Skeletal muscle tissue (tissue), 4 donors: ENCODE measurements around the gene ABCB9. TPM values are rescaled to one million over a fixed set of nuclear protein-coding genes. Genes with fewer than 3 reads are reported as not detected.
"Not testable (repeated sequence)": the region's sequence is repeated elsewhere in the genome, so short reads cannot be mapped to it uniquely, and the experiment has no call there.

Experiments
- H3K27ac ChIP-seq: one replicate; pipeline ENCODE4 v1.7.0; 2013; ENCODE audit warnings: mild to moderate bottlenecking, low read depth, low read length, inconsistent platforms
- H3K27me3 ChIP-seq, 3 donors: one replicate each; pipeline ENCODE4 v1.7.0; 2013; ENCODE audit warnings: low read length in 3 of 3; ENCODE audit not compliant: control insufficient read depth in 3 of 3, insufficient read depth in 3 of 3
- H3K36me3 ChIP-seq, 3 donors: one replicate each; pipeline ENCODE4 v1.7.0; 2013; ENCODE audit warnings: low read length in 3 of 3; ENCODE audit not compliant: control insufficient read depth in 3 of 3, insufficient read depth in 3 of 3
- H3K4me1 ChIP-seq, 3 donors: one replicate each; pipeline ENCODE4 v1.7.0; 2013; ENCODE audit warnings: low read length in 3 of 3, mild to moderate bottlenecking in 3 of 3; ENCODE audit not compliant: control insufficient read depth in 3 of 3, insufficient read depth in 3 of 3
- H3K4me3 ChIP-seq, 3 donors: one replicate each; pipeline ENCODE4 v1.7.0; 2013; ENCODE audit warnings: low read length in 3 of 3
- H3K9ac ChIP-seq, 3 donors: one replicate each; pipeline ENCODE4 v1.7.0; 2013; ENCODE audit warnings: low read length in 3 of 3, mild to moderate bottlenecking in 3 of 3, moderate library complexity in 2 of 3, low read depth in 1 of 3
- H3K9me3 ChIP-seq, 3 donors: one replicate each; pipeline ENCODE4 v1.7.0; 2013; ENCODE audit warnings: low read length in 3 of 3; ENCODE audit not compliant: control insufficient read depth in 3 of 3
- total RNA-seq: library from RNA; depleted of rRNA; stranded (reverse); fragments of >200 nt; gene quantifications from one replicate; pipeline ENCODE4 v1.2.3, GENCODE V29; 2014
- donor health status: Osteomylitis.

ABCB9 gene
- total RNA-seq, 1 donor from 2014 or later, result 2.6 TPM

DNA sequence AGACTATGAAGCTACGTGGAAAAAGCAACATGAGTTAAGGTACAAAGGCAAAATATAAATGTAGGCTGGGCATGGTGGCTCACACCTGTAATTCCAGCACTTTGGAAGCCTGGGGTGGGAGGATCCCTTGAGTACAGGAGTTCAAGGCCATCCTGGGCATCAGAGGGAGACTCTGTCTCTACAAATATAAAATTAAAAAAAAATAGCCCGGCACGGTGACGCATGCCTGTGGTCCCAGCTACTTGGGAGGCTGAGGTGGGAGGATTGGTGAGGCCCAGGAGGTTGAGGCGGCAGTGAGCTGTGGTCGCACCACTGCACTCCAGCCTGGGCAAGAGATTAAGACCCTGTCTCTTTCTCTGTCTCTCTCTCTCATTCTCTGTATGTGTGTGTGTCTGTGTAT is 66.4 kb downstream of the ABCB9 start:
- H3K27me3 ChIP-seq, result no peaks in the 10 kb centered on the region
- H3K4me1 ChIP-seq, result peaks cover 9 to 13% (median 9%) of the 10 kb centered on the region in 3 donors
- H3K9me3 ChIP-seq, result no peaks in the 10 kb centered on the region
- no peaks in the 10 kb centered on the region for H3K36me3 ChIP-seq
- H3K4me3 ChIP-seq, result no peak overlapping the region
- no peak overlapping the region for H3K27ac ChIP-seq
- H3K9ac ChIP-seq, result no peak overlapping the region

DNA sequence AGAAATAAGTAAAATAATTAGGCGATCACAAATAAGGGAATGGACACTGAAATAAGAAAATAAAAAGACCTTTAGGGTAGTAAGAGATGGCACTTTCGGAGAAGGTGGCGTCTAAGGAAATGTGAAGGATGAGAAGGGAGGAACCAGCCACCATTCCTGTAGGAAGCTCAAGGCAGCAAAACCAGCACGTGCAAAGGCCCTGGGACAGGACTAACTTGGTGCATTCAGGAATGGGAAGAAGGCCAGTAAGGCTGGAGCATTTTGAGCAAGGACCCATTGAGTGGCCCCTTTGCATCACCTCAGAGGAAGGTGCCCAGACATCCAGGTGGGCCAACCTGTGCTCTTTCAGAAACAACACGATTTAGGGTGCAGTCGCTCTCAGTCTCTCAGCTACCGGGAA is 69.6 kb downstream of the ABCB9 start:
- H3K27me3 ChIP-seq, result no peaks in the 10 kb centered on the region
- H3K9me3 ChIP-seq, result no peaks in the 10 kb centered on the region
- no peak overlapping the region for H3K4me3 ChIP-seq
- peaks cover 24 to 36% (median 34%) of the 10 kb centered on the region in 3 donors for H3K4me1 ChIP-seq
- H3K27ac ChIP-seq, result no peak overlapping the region
- H3K36me3 ChIP-seq, result no peaks in the 10 kb centered on the region
- no peak overlapping the region for H3K9ac ChIP-seq

DNA sequence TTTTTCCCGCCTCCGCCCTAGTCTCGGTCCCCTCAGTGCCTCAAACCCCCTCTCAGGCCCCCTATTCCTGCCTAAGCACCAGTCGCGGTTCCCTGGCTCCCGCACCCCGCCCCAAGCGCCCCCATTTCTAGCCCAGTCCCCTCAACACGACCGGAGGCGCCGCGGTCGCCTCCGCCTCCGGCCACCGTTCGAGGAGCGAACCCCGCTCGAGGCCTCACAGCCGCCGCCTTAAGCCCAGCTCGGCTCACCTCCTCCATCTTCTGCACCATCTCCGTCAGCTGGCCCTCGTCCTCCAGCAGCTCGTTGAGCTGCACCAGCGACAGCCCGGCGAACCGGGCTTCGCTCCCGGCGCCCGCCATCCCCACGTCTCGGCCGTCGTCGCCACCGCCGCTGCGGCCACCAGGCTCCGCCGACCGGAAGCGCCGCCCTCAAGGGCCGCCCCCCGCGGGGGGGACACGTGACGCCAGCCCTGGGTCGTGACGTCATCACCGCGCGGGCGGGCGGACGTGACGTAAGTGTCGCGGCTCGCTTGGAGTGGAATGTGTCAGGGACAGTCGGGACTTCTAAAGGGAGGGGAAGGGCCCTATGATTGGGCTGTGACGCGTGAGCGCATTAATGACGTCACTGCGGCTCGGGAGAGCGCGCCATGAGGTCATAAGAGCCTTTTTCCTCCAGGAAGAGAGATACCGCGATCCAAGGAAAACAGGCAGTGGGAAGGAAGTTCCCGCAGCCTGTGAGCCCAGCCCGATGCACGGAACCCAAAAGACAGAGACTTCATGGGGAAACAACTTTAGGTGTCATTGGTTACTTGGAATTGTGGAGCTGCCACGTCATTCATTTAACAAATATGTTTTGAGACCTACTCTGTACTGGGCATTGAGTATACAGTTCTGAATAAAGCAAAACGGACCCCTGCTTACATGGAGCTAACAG is 70.3 kb downstream of the ABCB9 start, which contains the start of gene VPS37B:
VPS37B (minus strand) TSS at position 421 of the 933 bp plus-strand sequence; CDS start at position 359, 62 bp downstream.
- Histone ChIP-seq H3K27me3 (no peaks in the 10 kb centered on the region), H3K4me3 (peak within 1 kb of the TSS; percentile 77 to 88 (median 84)), H3K4me1 (peaks cover 30 to 43% (median 41%) of the 10 kb centered on the region in 3 donors), H3K9ac (peak within 1 kb of the TSS; percentile 92 to 98 (median 92)), H3K9me3 (no peaks in the 10 kb centered on the region), H3K36me3 (no peaks in the 10 kb centered on the region), H3K27ac (peak within 1 kb of the TSS; percentile 76)

DNA sequence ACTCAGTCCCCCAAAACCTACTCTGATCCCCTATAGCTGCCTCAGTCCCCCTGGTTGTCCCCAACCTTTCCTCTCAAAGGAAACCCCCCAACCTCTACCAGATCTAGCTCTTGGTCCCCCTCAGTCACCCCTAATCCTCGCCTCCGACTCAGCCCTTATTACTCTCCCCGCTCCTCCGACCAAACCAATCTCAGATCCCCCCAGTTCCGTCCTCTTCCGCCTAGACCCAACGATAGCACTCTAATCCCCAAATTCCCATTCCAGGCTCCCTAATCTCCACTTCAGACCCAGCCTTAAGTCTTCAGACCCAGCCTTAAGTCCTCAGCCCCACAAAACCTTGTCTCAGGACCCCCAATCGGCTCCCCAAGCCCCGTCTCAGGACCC is 71.0 kb downstream of the ABCB9 start:
- H3K4me1 ChIP-seq, result peaks cover 33 to 46% (median 46%) of the 10 kb centered on the region in 3 donors

DNA sequence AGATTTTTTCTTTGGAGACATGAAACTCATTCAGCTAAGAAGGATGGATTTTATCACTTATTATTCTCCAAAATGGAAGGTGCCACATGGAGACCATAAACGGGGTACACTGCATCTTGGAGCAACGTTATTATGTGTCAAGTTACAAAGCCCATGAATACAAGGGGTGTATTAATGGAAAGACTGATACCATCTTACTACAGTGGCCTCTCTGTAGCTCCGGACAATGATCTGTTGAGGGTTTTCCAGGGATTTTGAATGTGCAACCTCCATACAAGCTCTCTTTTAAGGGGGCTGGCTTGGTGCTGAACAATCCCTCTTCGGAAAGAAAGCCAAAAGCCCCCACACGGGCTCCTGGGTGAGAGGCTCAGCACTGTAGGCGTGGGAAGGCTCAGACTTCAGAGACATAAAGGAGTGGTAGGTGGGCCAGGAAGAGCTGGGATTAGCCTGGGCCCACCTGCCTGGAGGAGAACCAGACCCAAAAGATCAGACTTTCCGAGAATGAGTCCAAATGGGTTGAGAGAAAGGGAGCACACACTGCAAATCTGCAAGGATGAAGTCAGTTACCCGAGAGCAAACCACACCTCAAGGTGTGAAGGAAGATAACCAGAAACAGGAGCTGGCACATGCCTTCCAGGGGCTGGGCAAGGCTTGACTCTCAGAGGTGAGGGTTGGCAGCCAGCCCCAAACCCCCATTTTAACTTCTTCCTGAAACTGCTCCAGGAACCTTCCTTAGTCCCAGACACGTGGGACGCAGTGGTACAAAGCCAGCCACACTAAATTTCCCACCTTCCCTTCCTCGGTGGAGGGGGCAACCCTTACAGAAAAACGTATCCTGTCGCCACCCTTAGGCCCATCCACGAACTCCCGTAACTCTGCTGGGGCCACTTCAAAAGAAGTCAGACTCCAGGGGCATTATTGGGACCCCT is 71.8 kb downstream of the ABCB9 start:
- Histone ChIP-seq H3K27me3 (no peaks in the 10 kb centered on the region), H3K36me3 (no peaks in the 10 kb centered on the region), H3K4me1 (peaks cover 33 to 48% (median 46%) of the 10 kb centered on the region in 3 donors), H3K9ac (peak overlapping the region; percentile 92 to 98 (median 92)), H3K27ac (peak overlapping the region; percentile 76), H3K4me3 (peak overlapping the region; percentile 77 to 88 (median 84)), H3K9me3 (no peaks in the 10 kb centered on the region)

More for the DNA sequence above, 71.0 kb downstream of the ABCB9 start:
- Histone ChIP-seq H3K9me3 (no peaks in the 10 kb centered on the region), H3K4me3 (peak overlapping the region; percentile 77 to 88 (median 84)), H3K27me3 (no peaks in the 10 kb centered on the region), H3K9ac (peak overlapping the region; percentile 92 to 98 (median 92)), H3K36me3 (no peaks in the 10 kb centered on the region), H3K27ac (peak overlapping the region; percentile 76)

DNA sequence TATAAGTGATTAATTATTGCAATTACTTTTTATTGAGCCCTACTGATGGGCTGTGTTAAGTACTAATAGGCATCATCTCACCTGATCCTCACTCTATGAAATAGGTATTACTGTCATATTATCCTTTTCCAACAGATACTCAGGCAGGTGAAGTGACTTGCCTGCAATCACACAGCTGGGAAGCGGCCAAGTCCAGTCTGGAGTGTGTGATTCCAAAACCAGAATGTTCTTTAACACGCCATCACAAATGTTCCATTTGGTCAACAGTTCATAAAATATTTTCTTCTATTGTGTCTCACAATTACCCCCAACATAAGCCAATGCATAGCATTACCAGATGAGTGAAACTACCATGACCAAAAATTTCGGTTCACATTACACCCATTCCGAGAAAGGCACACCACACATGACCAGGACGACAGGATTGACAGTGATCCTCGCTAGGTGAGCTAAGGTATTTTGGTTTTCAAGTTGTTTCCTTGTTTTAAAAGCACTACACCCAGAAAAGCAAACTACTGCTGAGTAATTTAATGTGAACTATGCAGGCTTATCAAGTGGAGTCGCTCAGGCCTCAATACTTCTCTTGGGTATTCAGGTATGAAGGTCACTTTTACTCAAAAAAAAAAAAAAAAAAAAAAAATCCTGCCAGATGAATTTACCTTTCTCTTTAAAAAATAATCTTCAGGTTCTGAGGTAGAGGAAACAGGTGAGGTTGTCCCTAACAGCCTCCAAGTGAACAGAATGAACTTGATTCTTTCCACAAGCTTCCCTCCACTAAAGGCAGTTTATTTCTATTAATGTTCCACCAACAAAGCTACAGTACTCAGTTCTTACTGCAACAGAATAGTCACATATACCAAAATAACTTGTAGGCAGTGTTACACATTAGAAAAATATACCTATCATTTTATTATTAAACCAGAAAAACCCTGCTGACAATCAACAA is 72.8 kb downstream of the ABCB9 start:
- Histone ChIP-seq H3K9ac (peak overlapping the region in 1 of 3 donors; percentile 14), H3K9me3 (no peaks in the 10 kb centered on the region), H3K4me3 (peak overlapping the region in 1 of 3 donors; percentile 77), H3K4me1 (peaks cover 41 to 56% (median 54%) of the 10 kb centered on the region in 3 donors), H3K36me3 (no peaks in the 10 kb centered on the region), H3K27ac (no peak overlapping the region), H3K27me3 (no peaks in the 10 kb centered on the region)

DNA sequence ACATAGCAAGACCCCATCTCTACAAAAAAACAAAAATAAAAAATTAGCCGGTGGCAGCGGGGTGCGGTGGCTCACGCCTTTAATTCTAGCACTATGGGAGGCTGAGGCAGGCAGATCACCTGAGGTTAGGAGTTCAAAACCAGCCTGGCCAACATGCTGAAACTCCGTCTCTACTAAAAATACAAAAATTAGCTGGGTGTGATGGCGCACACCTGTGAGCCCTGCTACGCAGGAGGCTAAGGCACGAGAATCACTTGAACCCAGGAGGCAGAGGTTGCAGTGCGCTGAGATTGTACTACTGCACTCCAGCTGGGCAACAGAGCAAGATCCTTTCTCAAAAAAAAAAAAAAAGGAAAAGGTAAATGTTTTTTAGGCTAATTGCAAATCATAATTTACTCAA is 73.5 kb downstream of the ABCB9 start:
- H3K36me3 ChIP-seq, H3K27me3 ChIP-seq, H3K4me3 ChIP-seq, H3K9me3 ChIP-seq: not testable (repeated sequence)
- Histone ChIP-seq H3K4me1 (peaks cover 47 to 61% (median 58%) of the 10 kb centered on the region in 3 donors), H3K27ac (peak overlapping the region; percentile 28), H3K9ac (peak overlapping the region in 1 of 3 donors; percentile 18)

DNA sequence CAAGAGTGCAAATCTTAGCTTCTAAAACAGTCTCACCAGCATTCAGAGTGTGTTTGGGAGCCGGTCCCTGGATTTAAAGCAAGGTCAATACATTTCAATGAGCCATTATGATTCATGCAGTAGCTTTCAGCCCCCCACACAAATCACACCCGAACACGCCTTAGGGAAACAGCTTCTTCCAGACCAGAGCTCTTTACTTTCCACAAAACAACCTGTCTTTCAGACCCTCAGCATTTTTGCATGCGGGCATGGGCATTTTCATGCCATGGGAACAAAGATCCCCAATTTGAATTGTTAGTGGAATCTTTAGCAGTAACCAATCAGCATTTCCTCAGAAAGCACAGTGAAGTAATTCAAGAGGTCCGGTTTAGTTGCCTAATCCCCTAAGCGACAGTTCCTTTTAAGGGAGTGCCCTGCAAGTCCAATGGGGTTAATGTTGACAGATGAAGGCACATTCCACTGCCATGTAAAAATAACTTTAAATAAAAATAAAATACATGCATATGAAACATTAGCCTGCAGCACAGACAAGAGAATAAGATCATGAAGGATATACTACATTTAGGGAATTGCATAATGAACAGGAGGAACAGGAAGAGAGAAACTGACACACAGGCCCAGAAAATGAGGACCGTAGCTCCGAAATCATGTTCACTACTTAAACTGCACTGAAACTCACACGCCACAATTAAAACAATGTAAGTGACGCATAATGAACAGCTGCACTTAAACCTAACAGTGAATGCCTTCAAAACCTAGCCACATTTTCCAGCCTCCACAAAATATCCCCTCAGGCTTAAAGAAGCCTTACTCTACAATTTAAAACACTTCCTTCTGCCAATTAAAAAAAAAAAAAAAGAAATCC is 74.4 kb downstream of the ABCB9 start:
- Histone ChIP-seq H3K4me1 (peaks cover 52 to 68% (median 66%) of the 10 kb centered on the region in 3 donors), H3K27ac (peak overlapping the region; percentile 28)

More for the DNA sequence above, 74.4 kb downstream of the ABCB9 start:
- Histone ChIP-seq H3K9ac (peak overlapping the region; percentile 39 to 54 (median 51)), H3K36me3 (no peaks in the 10 kb centered on the region), H3K27me3 (no peaks in the 10 kb centered on the region), H3K4me3 (peak overlapping the region; percentile 13 to 58 (median 25)), H3K9me3 (no peaks in the 10 kb centered on the region)
